ENCODE results near the gene DNAJC13.

GRCh38 chr3:132381348-132381944, 35.9 kb upstream of the DNAJC13 start:
- TF ChIP-seq CTCF (IDR thresholded peaks at IDR 0.05; ENCODE audit: borderline replicate concordance, extremely low read depth, low read length, poor library complexity, severe bottlenecking): no peak
- no peak for TF ChIP-seq EZH2 (IDR thresholded peaks at IDR 0.05; ENCODE audit: borderline replicate concordance, low read depth, low read length, severe bottlenecking)
